GM12878 (cell line): ENCODE measurements around the gene NDOR1.

ENCODE experiments used
- EP300 ChIP-seq, 2 experiments: fragments of 150-350 bp in 1 of 2; IDR thresholded peaks; 2 replicates each; pipeline ENCODE4 v1.6.1; 2011 to 2012; ENCODE audit warnings: low read depth in 2 of 2, low read length in 2 of 2, borderline replicate concordance in 1 of 2, improper control_type of control experiment in 1 of 2, inconsistent platforms in 1 of 2; ENCODE audit not compliant: control insufficient read depth in 1 of 2
- FOXK2 ChIP-seq: fragments of 450-650 bp; IDR thresholded peaks from 2 replicates; pipeline ENCODE4 v1.6.1; 2017; ENCODE audit warnings: mild to moderate bottlenecking, moderate library complexity
- MEF2B ChIP-seq: fragments of 450-650 bp; IDR thresholded peaks from 2 replicates; pipeline ENCODE4 v1.6.1; 2018; ENCODE audit warnings: mild to moderate bottlenecking, moderate library complexity; ENCODE audit not compliant: partially characterized antibody, poor library complexity, severe bottlenecking
- TF ChIP-seq, protein P1 (sequence below), 3 experiments: IDR thresholded peaks in 2 of 3; conservative IDR thresholded peaks in 1 of 3; 2 replicates each; pipeline ENCODE4 v1.5.1; 2011; ENCODE audit warnings: low read depth in 3 of 3, low read length in 3 of 3, mild to moderate bottlenecking in 3 of 3, control low read depth in 2 of 3, moderate library complexity in 2 of 3, inconsistent platforms in 1 of 3, mixed read lengths in 1 of 3; ENCODE audit not compliant: control insufficient read depth in 2 of 3, insufficient read depth in 1 of 3; ENCODE audit errors: extremely low read depth in 1 of 3
- TF ChIP-seq, protein P2 (sequence below): fragments of 450-650 bp; formaldehyde crosslinking; IDR thresholded peaks from 2 replicates; pipeline ENCODE4 v1.4.0; 2020; ENCODE audit warnings: mild to moderate bottlenecking, moderate library complexity

DNA sequence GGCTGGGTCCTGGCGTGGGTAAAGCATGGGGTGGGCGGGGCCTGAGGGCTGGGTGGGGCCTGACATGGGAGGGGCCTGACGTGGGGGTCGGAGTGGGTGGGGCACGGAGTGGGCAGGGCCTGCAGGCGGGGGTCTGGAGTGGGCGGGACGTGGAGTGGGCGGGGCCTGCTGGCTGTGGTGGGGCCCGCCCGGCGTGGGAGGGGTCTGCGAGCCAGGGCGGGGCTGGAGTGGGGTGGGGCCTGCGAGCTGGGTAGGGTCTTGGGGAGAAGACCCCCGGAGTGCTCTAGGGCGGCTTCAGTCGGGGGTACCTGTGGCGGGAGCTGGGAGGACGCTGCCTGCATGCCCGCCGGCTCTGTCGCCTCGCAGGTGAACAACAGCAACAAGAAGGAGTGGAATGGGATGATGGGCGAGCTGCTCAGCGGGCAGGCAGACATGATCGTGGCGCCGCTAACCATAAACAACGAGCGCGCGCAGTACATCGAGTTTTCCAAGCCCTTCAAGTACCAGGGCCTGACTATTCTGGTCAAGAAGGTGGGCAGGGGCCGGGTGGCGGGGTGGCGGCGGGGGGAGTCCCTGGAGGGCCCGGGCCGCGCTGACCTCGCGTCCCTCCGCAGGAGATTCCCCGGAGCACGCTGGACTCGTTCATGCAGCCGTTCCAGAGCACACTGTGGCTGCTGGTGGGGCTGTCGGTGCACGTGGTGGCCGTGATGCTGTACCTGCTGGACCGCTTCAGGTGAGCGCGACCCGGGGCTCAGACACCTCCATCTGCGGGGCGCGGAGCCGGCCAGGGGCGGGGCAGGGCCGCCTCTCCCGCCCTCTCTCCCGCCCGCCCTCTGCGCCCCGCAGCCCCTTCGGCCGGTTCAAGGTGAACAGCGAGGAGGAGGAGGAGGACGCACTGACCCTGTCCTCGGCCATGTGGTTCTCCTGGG is 43.7 kb upstream of the NDOR1 start:
- TF ChIP-seq, protein P1, sequence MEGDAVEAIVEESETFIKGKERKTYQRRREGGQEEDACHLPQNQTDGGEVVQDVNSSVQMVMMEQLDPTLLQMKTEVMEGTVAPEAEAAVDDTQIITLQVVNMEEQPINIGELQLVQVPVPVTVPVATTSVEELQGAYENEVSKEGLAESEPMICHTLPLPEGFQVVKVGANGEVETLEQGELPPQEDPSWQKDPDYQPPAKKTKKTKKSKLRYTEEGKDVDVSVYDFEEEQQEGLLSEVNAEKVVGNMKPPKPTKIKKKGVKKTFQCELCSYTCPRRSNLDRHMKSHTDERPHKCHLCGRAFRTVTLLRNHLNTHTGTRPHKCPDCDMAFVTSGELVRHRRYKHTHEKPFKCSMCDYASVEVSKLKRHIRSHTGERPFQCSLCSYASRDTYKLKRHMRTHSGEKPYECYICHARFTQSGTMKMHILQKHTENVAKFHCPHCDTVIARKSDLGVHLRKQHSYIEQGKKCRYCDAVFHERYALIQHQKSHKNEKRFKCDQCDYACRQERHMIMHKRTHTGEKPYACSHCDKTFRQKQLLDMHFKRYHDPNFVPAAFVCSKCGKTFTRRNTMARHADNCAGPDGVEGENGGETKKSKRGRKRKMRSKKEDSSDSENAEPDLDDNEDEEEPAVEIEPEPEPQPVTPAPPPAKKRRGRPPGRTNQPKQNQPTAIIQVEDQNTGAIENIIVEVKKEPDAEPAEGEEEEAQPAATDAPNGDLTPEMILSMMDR (IDR thresholded peaks at IDR 0.05 in 2 of 3, conservative IDR thresholded peaks at IDR 0.05 in 1 of 3; ENCODE audit: control insufficient read depth in 2 of 3, extremely low read depth in 1 of 3, insufficient read depth in 1 of 3, low read depth in 3 of 3, low read length in 3 of 3) = no peak
- TF ChIP-seq FOXK2 = no peak
- TF ChIP-seq EP300 (IDR thresholded peaks at IDR 0.05; ENCODE audit: borderline replicate concordance in 1 of 2, control insufficient read depth in 1 of 2, low read depth in 2 of 2, low read length in 2 of 2) = no peak
- TF ChIP-seq, protein P2, sequence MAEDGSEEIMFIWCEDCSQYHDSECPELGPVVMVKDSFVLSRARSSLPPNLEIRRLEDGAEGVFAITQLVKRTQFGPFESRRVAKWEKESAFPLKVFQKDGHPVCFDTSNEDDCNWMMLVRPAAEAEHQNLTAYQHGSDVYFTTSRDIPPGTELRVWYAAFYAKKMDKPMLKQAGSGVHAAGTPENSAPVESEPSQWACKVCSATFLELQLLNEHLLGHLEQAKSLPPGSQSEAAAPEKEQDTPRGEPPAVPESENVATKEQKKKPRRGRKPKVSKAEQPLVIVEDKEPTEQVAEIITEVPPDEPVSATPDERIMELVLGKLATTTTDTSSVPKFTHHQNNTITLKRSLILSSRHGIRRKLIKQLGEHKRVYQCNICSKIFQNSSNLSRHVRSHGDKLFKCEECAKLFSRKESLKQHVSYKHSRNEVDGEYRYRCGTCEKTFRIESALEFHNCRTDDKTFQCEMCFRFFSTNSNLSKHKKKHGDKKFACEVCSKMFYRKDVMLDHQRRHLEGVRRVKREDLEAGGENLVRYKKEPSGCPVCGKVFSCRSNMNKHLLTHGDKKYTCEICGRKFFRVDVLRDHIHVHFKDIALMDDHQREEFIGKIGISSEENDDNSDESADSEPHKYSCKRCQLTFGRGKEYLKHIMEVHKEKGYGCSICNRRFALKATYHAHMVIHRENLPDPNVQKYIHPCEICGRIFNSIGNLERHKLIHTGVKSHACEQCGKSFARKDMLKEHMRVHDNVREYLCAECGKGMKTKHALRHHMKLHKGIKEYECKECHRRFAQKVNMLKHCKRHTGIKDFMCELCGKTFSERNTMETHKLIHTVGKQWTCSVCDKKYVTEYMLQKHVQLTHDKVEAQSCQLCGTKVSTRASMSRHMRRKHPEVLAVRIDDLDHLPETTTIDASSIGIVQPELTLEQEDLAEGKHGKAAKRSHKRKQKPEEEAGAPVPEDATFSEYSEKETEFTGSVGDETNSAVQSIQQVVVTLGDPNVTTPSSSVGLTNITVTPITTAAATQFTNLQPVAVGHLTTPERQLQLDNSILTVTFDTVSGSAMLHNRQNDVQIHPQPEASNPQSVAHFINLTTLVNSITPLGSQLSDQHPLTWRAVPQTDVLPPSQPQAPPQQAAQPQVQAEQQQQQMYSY (CRISPR knock-in tag) = no peak
- TF ChIP-seq MEF2B = no peak
